ENCODE results near the gene CATSPER3. TPM values are rescaled to one million over a fixed set of nuclear protein-coding genes. Genes with fewer than 3 reads are reported as not detected.

CATSPER3 gene
- total and polyA plus RNA-seq, 8 donors = 0.42 to 1.6 (median 0.96) TPM

- Histone ChIP-seq H3K27ac (no peak overlapping the region), H3K36me3 (no peaks in the 10 kb centered on the region), H3K4me1 (peaks cover 22 to 39% of the 10 kb centered on the region in 2 donors), H3K9me3 (no peaks in the 10 kb centered on the region), H3K27me3 (peaks cover 93 to 99% of the 10 kb centered on the region in 2 donors), H3K4me3 (no peak overlapping the region)
- intact Hi-C loops (cut with DNase I) = no loop called here
- no peak for DNase-seq
- no peak for TF ChIP-seq CTCF (IDR thresholded peaks at IDR 0.05)
- ATAC-seq = no peak
Observed at GRCh38 chr5:135031813-135032694, 64.3 kb downstream of the CATSPER3 start.

GRCh38 chr5:135032695-135032998, 64.9 kb downstream of the CATSPER3 start:
- intact Hi-C loops (cut with DNase I) = no loop called here
- no peaks in the 10 kb centered on the region for H3K9me3 ChIP-seq
- ATAC-seq (no peak), DNase-seq (no peak)
- no peak overlapping the region for H3K27ac ChIP-seq
- H3K27me3 ChIP-seq = peaks cover 93 to 99% of the 10 kb centered on the region in 2 donors
- no peak for TF ChIP-seq CTCF (IDR thresholded peaks at IDR 0.05)
- H3K4me1 ChIP-seq = peaks cover 22 to 39% of the 10 kb centered on the region in 2 donors
- peak overlapping the region in 1 of 2 donors; percentile 35 for H3K4me3 ChIP-seq
- no peaks in the 10 kb centered on the region for H3K36me3 ChIP-seq

GRCh38 chr5:135032999-135033861, 65.5 kb downstream of the CATSPER3 start:
- Histone ChIP-seq H3K36me3 (no peaks in the 10 kb centered on the region), H3K9me3 (no peaks in the 10 kb centered on the region), H3K4me1 (peaks cover 22 to 39% of the 10 kb centered on the region in 2 donors), H3K4me3 (peak overlapping the region; percentile 28 to 35), H3K27me3 (peaks cover 93 to 99% of the 10 kb centered on the region in 2 donors), H3K27ac (no peak overlapping the region)
- peak; percentile 40 for ATAC-seq
- DNase-seq = peak in 1 of 4 donors; percentile 74
- intact Hi-C loops (cut with DNase I) = no loop called here
- no peak for TF ChIP-seq CTCF (IDR thresholded peaks at IDR 0.05)

- TF ChIP-seq CTCF (IDR thresholded peaks at IDR 0.05) = no peak
- no peaks in the 10 kb centered on the region for H3K36me3 ChIP-seq
- DNase-seq = no peak
- peak; percentile 10 for ATAC-seq
- H3K27me3 ChIP-seq = peaks cover 93 to 99% of the 10 kb centered on the region in 2 donors
- intact Hi-C loops (cut with DNase I) = no loop called here
- H3K4me3 ChIP-seq = peak within 1 kb of the TSS; percentile 28 to 35
- H3K27ac ChIP-seq = no peak within 1 kb of the TSS
- H3K4me1 ChIP-seq = peaks cover 25 to 43% of the 10 kb centered on the region in 2 donors
- H3K9me3 ChIP-seq = no peaks in the 10 kb centered on the region
Observed at GRCh38 chr5:135033901-135034235, 66.2 kb downstream of the CATSPER3 start, which contains the start of gene PITX1. Gene PITX1 (minus strand): TSS chr5:135034228. CDS start chr5:135033881, 347 bp downstream.
